PC-9 (cell line): ENCODE data around the gene GOLT1B. TPM values are rescaled to one million over a fixed set of nuclear protein-coding genes. Genes with fewer than 3 reads are reported as not detected.

ENCODE experiments used
- BruUV-seq: library from RNA; stranded (reverse); fragments of 400-500 nt; replicated peaks from 2 replicates; lab custom pipeline; 2021; lab: Mats Ljungman, UMichigan
- CTCF ChIA-PET: fragments of 300-600 bp; sonication (Branson Sonifier 250); formaldehyde crosslinking; loops from one replicate; lab custom pipeline; 2022; ENCODE audit warnings: antibody characterized with exemption; lab: Charles Lee
- POLR2A ChIA-PET: fragments of 300-600 bp; sonication (Branson Sonifier 250); formaldehyde crosslinking; loops from one replicate; lab custom pipeline; 2022; ENCODE audit warnings: antibody characterized with exemption; ENCODE audit not compliant: unreplicated experiment; lab: Charles Lee
- DNase-seq, 2 experiments: peaks; one replicate each; pipeline versions ENCODE4 v3.0.0 to v3.0.0-alpha.2; 2015 to 2022; ENCODE audit warnings: mixed read lengths in 1 of 2
- H2AFZ ChIP-seq: fragments of 200-600 bp; sonication (generic); 2 replicates; pipeline ENCODE4 v1.8.1; 2017; ENCODE audit warnings: antibody characterized with exemption
- H3F3A ChIP-seq: fragments of 200-600 bp; sonication (generic); 2 replicates; pipeline ENCODE4 v1.8.1; 2017; ENCODE audit warnings: antibody characterized with exemption, mild to moderate bottlenecking, low read depth; ENCODE audit not compliant: insufficient read depth
- H3K27ac ChIP-seq: fragments of 200-600 bp; sonication (generic); 2 replicates; pipeline ENCODE4 v1.6.1; 2016; ENCODE audit warnings: mixed run types
- H3K27me3 ChIP-seq: fragments of 200-600 bp; sonication (generic); 2 replicates; pipeline ENCODE4 v1.6.1; 2016; ENCODE audit warnings: low read depth, mixed run types; ENCODE audit not compliant: insufficient read depth
- H3K36me3 ChIP-seq: fragments of 200-600 bp; sonication (generic); 2 replicates; pipeline ENCODE4 v1.6.1; 2016; ENCODE audit warnings: low read depth, mixed run types
- H3K4me1 ChIP-seq: fragments of 200-600 bp; sonication (generic); replicated peaks from 2 replicates; pipeline ENCODE4 v1.6.1; 2016; ENCODE audit warnings: mixed run types; ENCODE audit not compliant: insufficient read depth
- H3K4me2 ChIP-seq: fragments of 200-600 bp; sonication (generic); 2 replicates; pipeline ENCODE4 v1.6.1; 2017; ENCODE audit warnings: mixed run types
- H3K4me3 ChIP-seq: fragments of 200-600 bp; sonication (generic); 2 replicates; pipeline ENCODE4 v1.6.1; 2016; ENCODE audit warnings: mixed run types
- H3K79me2 ChIP-seq: fragments of 200-600 bp; sonication (generic); 2 replicates; pipeline ENCODE4 v1.6.1; 2017; ENCODE audit warnings: low read depth, mixed run types
- H3K9me2 ChIP-seq: fragments of 200-600 bp; sonication (generic); 2 replicates; pipeline ENCODE4 v1.8.1; 2017; ENCODE audit warnings: mild to moderate bottlenecking; ENCODE audit not compliant: insufficient read depth
- H3K9me3 ChIP-seq: fragments of 200-600 bp; sonication (generic); 2 replicates; pipeline ENCODE4 v1.8.1; 2016; ENCODE audit warnings: low read depth; ENCODE audit not compliant: insufficient read depth
- H4K20me1 ChIP-seq: fragments of 200-600 bp; sonication (generic); 2 replicates; pipeline ENCODE4 v1.8.1; 2017; ENCODE audit not compliant: insufficient read depth
- EZH2 ChIP-seq: fragments of 200-600 bp; sonication (generic); IDR thresholded peaks from 2 replicates; pipeline ENCODE4 v1.8.0; 2017; ENCODE audit warnings: antibody characterized with exemption, low read depth
- intact Hi-C: fragments of 100-400 bp; cut with micrococcal nuclease; formaldehyde crosslinking; loops from one replicate; pipeline ENCODE4 v1.10.0; 2022; ENCODE audit not compliant: unreplicated experiment
- total RNA-seq: library from RNA; stranded (reverse); gene quantifications from 2 replicates; pipeline ENCODE4 v1.2.3, GENCODE V29; 2021
- TF ChIP-seq, protein P1 (sequence below): fragments of 200-600 bp; sonication (generic); conservative IDR thresholded peaks from 2 replicates; pipeline ENCODE4 v1.6.1; 2017; ENCODE audit warnings: mixed run types, antibody characterized with exemption, mild to moderate bottlenecking, moderate library complexity

Gene GOLT1B
- total RNA-seq, 1 experiment from 2014 or later, result 39.0 TPM

DNA sequence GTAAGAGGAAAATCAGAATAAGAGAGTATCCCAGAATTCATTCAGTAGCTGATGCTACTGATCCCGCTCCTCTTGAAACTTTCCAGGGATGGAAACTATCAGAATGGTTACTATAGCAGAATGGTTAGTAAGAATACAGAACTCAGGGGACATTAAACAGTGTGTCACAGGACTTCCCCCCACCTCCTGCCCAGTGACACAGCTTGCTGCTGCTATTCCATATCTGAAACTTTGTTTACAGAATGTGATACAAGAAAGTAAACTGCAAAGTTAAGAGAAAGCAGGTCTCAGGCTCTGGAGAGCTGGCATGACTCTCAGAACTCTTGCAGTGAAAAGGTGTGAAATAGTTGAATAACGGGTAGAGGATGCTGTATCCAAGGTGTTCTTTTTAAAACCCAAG is 27.9 kb downstream of the GOLT1B start:
- TF ChIP-seq, protein P1, sequence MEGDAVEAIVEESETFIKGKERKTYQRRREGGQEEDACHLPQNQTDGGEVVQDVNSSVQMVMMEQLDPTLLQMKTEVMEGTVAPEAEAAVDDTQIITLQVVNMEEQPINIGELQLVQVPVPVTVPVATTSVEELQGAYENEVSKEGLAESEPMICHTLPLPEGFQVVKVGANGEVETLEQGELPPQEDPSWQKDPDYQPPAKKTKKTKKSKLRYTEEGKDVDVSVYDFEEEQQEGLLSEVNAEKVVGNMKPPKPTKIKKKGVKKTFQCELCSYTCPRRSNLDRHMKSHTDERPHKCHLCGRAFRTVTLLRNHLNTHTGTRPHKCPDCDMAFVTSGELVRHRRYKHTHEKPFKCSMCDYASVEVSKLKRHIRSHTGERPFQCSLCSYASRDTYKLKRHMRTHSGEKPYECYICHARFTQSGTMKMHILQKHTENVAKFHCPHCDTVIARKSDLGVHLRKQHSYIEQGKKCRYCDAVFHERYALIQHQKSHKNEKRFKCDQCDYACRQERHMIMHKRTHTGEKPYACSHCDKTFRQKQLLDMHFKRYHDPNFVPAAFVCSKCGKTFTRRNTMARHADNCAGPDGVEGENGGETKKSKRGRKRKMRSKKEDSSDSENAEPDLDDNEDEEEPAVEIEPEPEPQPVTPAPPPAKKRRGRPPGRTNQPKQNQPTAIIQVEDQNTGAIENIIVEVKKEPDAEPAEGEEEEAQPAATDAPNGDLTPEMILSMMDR, result no peak
- no peak for TF ChIP-seq EZH2
- no TSS peak for BruUV-seq
- Histone ChIP-seq H4K20me1 (no peaks in the 10 kb centered on the region), H2AFZ (no peak overlapping the region), H3K4me3 (no peak overlapping the region), H3K27ac (no peak overlapping the region), H3K27me3 (peaks cover 10% of the 10 kb centered on the region; the same call in 1 of the 2 replicates), H3K79me2 (no peaks in the 10 kb centered on the region), H3K36me3 (no peaks in the 10 kb centered on the region), H3K9me3 (no peaks in the 10 kb centered on the region), H3K4me1 (peaks cover 13% of the 10 kb centered on the region), H3K9me2 (0 out of 2 replicates have a peak, but pooled peaks cover 4% of the 10 kb centered on the region), H3F3A (no peaks in the 10 kb centered on the region), H3K4me2 (no peak overlapping the region)
- ChIA-PET POLR2A (no interaction called here), CTCF (no interaction called here)
- intact Hi-C loops, result no loop called here
- DNase-seq, result no peak

DNA sequence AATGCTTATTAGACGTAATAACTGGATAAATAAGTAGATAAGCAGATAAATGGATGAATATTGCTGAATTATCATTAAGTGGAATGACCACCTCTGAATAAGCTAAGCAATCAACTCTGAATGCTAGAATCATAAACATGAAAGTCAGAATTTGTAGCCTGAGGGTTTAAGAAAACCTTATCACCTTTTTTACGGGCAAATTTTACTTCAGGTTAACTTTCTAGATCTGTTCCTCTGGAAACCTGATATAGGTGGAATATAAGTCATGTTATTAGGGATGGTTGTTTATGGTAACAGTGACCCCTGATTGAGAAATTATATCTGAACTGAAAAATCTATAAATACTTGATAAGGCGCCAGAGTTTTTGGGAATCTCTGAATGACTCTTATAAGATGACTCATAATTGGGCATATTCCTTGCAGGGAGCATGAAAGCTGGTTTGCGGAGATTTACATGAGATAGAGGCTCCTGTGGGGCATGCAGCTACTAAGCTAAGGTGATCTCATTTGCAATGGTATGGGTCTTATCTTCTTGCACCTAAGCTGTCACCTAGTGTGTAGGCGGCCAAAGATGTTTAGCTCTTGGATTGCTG is 36.6 kb downstream of the GOLT1B start:
- no peaks in the 10 kb centered on the region for H3K9me2 ChIP-seq
- H3K4me2 ChIP-seq, result peak overlapping the region; percentile 44
- no peaks in the 10 kb centered on the region for H3F3A ChIP-seq
- no peaks in the 10 kb centered on the region for H3K9me3 ChIP-seq
- intact Hi-C loops, result no loop called here
- 0 out of 2 replicates have a peak, but pooled peaks cover 10% of the 10 kb centered on the region for H3K4me1 ChIP-seq
- CTCF ChIA-PET, result no interaction called here
- no peaks in the 10 kb centered on the region for H3K36me3 ChIP-seq
- H3K27ac ChIP-seq, result no peak overlapping the region
- H2AFZ ChIP-seq, result no peak overlapping the region
- DNase-seq, result peak; percentile 7 to 73
- TF ChIP-seq, protein P1, result no peak
- no peak for TF ChIP-seq EZH2
- H4K20me1 ChIP-seq, result no peaks in the 10 kb centered on the region
- POLR2A ChIA-PET, result interaction anchor here (0.6 kb wide), 1 partner anchor 1055 kb away, joined by 4 read pairs; no protein-coding TSS in a partner anchor
- no peaks in the 10 kb centered on the region for H3K27me3 ChIP-seq
- H3K79me2 ChIP-seq, result no peaks in the 10 kb centered on the region
- no TSS peak for BruUV-seq
- no peak overlapping the region for H3K4me3 ChIP-seq

GRCh38 chr12:21539797-21540196 is 38.2 kb downstream of the GOLT1B start:
- TF ChIP-seq, protein P1, result no peak
- no peak for TF ChIP-seq EZH2
- Histone ChIP-seq H3K36me3 (no peaks in the 10 kb centered on the region), H3K79me2 (no peaks in the 10 kb centered on the region), H3K27me3 (no peaks in the 10 kb centered on the region), H3K9me2 (no peaks in the 10 kb centered on the region), H3K4me3 (no peak overlapping the region), H3F3A (no peaks in the 10 kb centered on the region), H2AFZ (no peak overlapping the region), H3K4me1 (0 out of 2 replicates have a peak, but pooled peaks cover 10% of the 10 kb centered on the region), H3K4me2 (no peak overlapping the region), H4K20me1 (no peaks in the 10 kb centered on the region), H3K9me3 (no peaks in the 10 kb centered on the region), H3K27ac (no peak overlapping the region)
- BruUV-seq, result no TSS peak
- intact Hi-C loops, result no loop called here
- POLR2A ChIA-PET, result no interaction called here
- CTCF ChIA-PET, result no interaction called here
- DNase-seq, result no peak
